Pancreas (tissue), 10 donors: ENCODE measurements around the gene WASF2. TPM values are rescaled to one million over a fixed set of nuclear protein-coding genes. Genes with fewer than 3 reads are reported as not detected.
"Not testable (repeated sequence)": the region's sequence is repeated elsewhere in the genome, so short reads cannot be mapped to it uniquely, and the experiment has no call there.

Experiments
- ATAC-seq, 4 donors: fragments of 200-7000 bp; cut with Tn5 transposase; one replicate each; pipeline versions ENCODE4 v1.8.0 to v1.9.1; 2020; ENCODE audit warnings: mild to moderate bottlenecking in 4 of 4, moderate library complexity in 4 of 4
- DNase-seq, 6 donors: peaks; one replicate each; pipeline ENCODE4 v3.0.0-alpha.2; 2020
- FAIRE-seq: peaks from 2 replicates; lab custom pipeline; 2012; peaks lifted over from hg19 to GRCh38; lab: Jason Lieb, UNC
- H3K27ac ChIP-seq, 4 donors: fragments of 200-600 bp; sonication (generic); 1 replicate in 3 of 4; 2 replicates in 1 of 4; pipeline versions ENCODE4 v1.5.0 to v1.8.0; 2020
- H3K27me3 ChIP-seq, 4 donors: fragments of 200-600 bp; one replicate each; pipeline ENCODE4 v1.8.0; 2021
- H3K36me3 ChIP-seq, 3 donors: fragments of 200-600 bp; sonication (generic) in 1 of 3; one replicate each; pipeline versions ENCODE4 v1.5.0 to v1.8.0; 2020 to 2021
- H3K4me1 ChIP-seq, 3 donors: fragments of 200-600 bp; one replicate each; pipeline ENCODE4 v1.8.0; 2021
- H3K4me3 ChIP-seq, 4 donors: fragments of 200-600 bp; sonication (generic) in 2 of 4; one replicate each; pipeline versions ENCODE4 v1.5.0 to v1.8.0; 2020 to 2021
- H3K9me3 ChIP-seq, 4 donors: fragments of 200-600 bp; one replicate each; pipeline ENCODE4 v1.8.0; 2021
- CTCF ChIP-seq, 4 donors: fragments of 200-600 bp; sonication (generic) in 3 of 4; IDR thresholded peaks; one replicate each; pipeline versions ENCODE4 v1.5.0 to v1.8.0; 2021; ENCODE audit warnings: antibody characterized with exemption in 4 of 4
- WGBS, 2 donors: extraction: QIAGEN DNeasy Blood & Tissue Kit; methylation state at CpG; one replicate each; pipeline ENCODE4 v1.1.7; 2013; 5-methylcytosine and 5-hydroxymethylcytosine counted together
- intact Hi-C, 3 donors: fragments of 100-400 bp; cut with DNase I; formaldehyde crosslinking; loops; one replicate each; pipeline versions ENCODE4 v1.11.1 to v1.14.2; 2022
- polyA plus RNA-seq, 2 donors: library from polyadenylated mRNA; stranded (reverse); fragments of 200-250 nt; gene quantifications; one replicate each; pipeline ENCODE4 v1.2.3, GENCODE V29; 2013
- total RNA-seq, 6 donors: library from RNA; stranded (reverse); fragmentation: NEBNext Ultra II Directional in 4 of 6; extraction: Animal tissue kit (Norgen Biotek cat#: 25700) in 4 of 6; gene quantifications; one replicate each; pipeline versions ENCODE4 v1.2.1 to v1.2.4, GENCODE V29; 2021 to 2023
- donor health status: healthy with polysubstance abuse.
- donor health status: DM: no; HTN: no; CAD: no; lungs with moderate emphysema.
- donor health status: DM: no; HTN: no; CAD: no.
- donor health status: control.
- donor health status: control.
- donor health status: Bipolar disorder and iron deficiency.
- donor health status: DM: yes; HTN: yes; CAD: no.
- donor health status: DM: no; HTN: no; CAD: no.
- donor health status: DM: no; HTN: no; CAD: no.
- donor health status: DM: yes; HTN: yes; CAD: no.

Gene WASF2
- total and polyA plus RNA-seq, 8 donors, result 13.5 to 83.2 (median 51.4) TPM

GRCh38 chr1:27412502-27412901, 77.5 kb downstream of the WASF2 start:
- WGBS, 2 donors, result 90 to 94% methylated on average over 4 of the region's 4 CpGs
- Histone ChIP-seq H3K27ac (no peak overlapping the region), H3K4me1 (peaks cover 0 to 5% (median 0%) of the 10 kb centered on the region in 3 donors), H3K4me3 (no peak overlapping the region), H3K36me3 (peaks cover 0 to 71% (median 14%) of the 10 kb centered on the region in 3 donors), H3K27me3 (no peaks in the 10 kb centered on the region), H3K9me3 (no peaks in the 10 kb centered on the region)
- ATAC-seq (no peak), DNase-seq (no peak), FAIRE-seq (no peak)
- TF ChIP-seq CTCF (IDR thresholded peaks at IDR 0.05), result no peak
- intact Hi-C loops, result loop anchor here in 1 of 3 donors (5.0 kb wide), 1 partner anchor 195 kb away; no protein-coding TSS in a partner anchor

- intact Hi-C loops, result loop anchor here in 1 of 3 donors (5.0 kb wide), 1 partner anchor 197 kb away; no protein-coding TSS in a partner anchor
- no peaks in the 10 kb centered on the region for H3K27me3 ChIP-seq
- DNase-seq, result no peak
- 83 to 87% methylated on average over 2 of the region's 2 CpGs for WGBS, 2 donors
- peaks cover 0 to 5% (median 0%) of the 10 kb centered on the region in 3 donors for H3K4me1 ChIP-seq
- H3K36me3 ChIP-seq, result peaks cover 0 to 77% (median 14%) of the 10 kb centered on the region in 3 donors
- no peak for FAIRE-seq
- no peak for ATAC-seq
- TF ChIP-seq CTCF (IDR thresholded peaks at IDR 0.05), result no peak
- H3K9me3 ChIP-seq, result no peaks in the 10 kb centered on the region
- no peak overlapping the region for H3K27ac ChIP-seq
- H3K4me3 ChIP-seq, result no peak overlapping the region
These were observed 79.3 kb downstream of the WASF2 start for GRCh38 chr1:27410709-27411108.

GRCh38 chr1:27409669-27410068, 80.3 kb downstream of the WASF2 start:
- no peak overlapping the region for H3K4me3 ChIP-seq
- no peak for FAIRE-seq
- H3K36me3 ChIP-seq, result peaks cover 0 to 69% (median 9%) of the 10 kb centered on the region in 3 donors
- no peak for ATAC-seq
- intact Hi-C loops, result loop anchor here in 1 of 3 donors (5.0 kb wide), 1 partner anchor 198 kb away; no protein-coding TSS in a partner anchor
- no peaks in the 10 kb centered on the region for H3K4me1 ChIP-seq
- WGBS, 2 donors, result 91 to 93% methylated on average over 11 of the region's 11 CpGs
- no peak for TF ChIP-seq CTCF (IDR thresholded peaks at IDR 0.05)
- H3K9me3 ChIP-seq, result no peaks in the 10 kb centered on the region
- H3K27me3 ChIP-seq, result no peaks in the 10 kb centered on the region
- H3K27ac ChIP-seq, result no peak overlapping the region
- DNase-seq, result no peak

GRCh38 chr1:27408151-27408550, 81.8 kb downstream of the WASF2 start:
- no peak for TF ChIP-seq CTCF (IDR thresholded peaks at IDR 0.05)
- Histone ChIP-seq H3K27me3 (no peaks in the 10 kb centered on the region), H3K36me3 (peaks cover 0 to 55% (median 0%) of the 10 kb centered on the region in 3 donors), H3K4me3 (no peak overlapping the region), H3K27ac (no peak overlapping the region), H3K4me1 (no peaks in the 10 kb centered on the region), H3K9me3 (no peaks in the 10 kb centered on the region)
- ATAC-seq, result no peak
- intact Hi-C loops, result no loop called here
- no peak for FAIRE-seq
- DNase-seq, result no peak
- WGBS, 2 donors, result 93% methylated on average over 9 of the region's 9 CpGs

- DNase-seq, H3K27me3 ChIP-seq, H3K27ac ChIP-seq, intact Hi-C loops, H3K9me3 ChIP-seq, H3K4me1 ChIP-seq, H3K4me3 ChIP-seq, ATAC-seq, FAIRE-seq: not testable (repeated sequence)
- 78 to 86% methylated on average over 2 of the region's 2 CpGs for WGBS, 2 donors
- peaks cover 0 to 41% (median 0%) of the 10 kb centered on the region in 3 donors for H3K36me3 ChIP-seq
These were observed 83.2 kb downstream of the WASF2 start for GRCh38 chr1:27406791-27407190.
